HepG2 (cell line): Measurements from ENCODE around the gene HSF2BP.
"Not testable (repeated sequence)": the region's sequence is repeated elsewhere in the genome, so short reads cannot be mapped to it uniquely, and the experiment has no call there.

Source experiments
- ATF3 ChIP-seq: sonication (generic); formaldehyde crosslinking; IDR thresholded peaks from 2 replicates; pipeline ENCODE4 v1.4.0; 2020; ENCODE audit warnings: missing genetic modification reagents
- CHD2 ChIP-seq: IDR thresholded peaks from 2 replicates; pipeline ENCODE4 v1.6.1; 2011; ENCODE audit warnings: low read depth, low read length, improper control_type of control experiment
- EZH2 ChIP-seq: conservative IDR thresholded peaks from 2 replicates; pipeline ENCODE4 v1.6.1; 2012; ENCODE audit warnings: mild to moderate bottlenecking, low read depth, low read length, moderate library complexity
- MXD1 ChIP-seq: sonication (generic); formaldehyde crosslinking; IDR thresholded peaks from 2 replicates; pipeline ENCODE4 v1.4.0; 2020; ENCODE audit warnings: mild to moderate bottlenecking, missing genetic modification reagents
- REST ChIP-seq, 2 experiments: IDR thresholded peaks; 2 replicates each; pipeline ENCODE4 v1.6.1; 2011 to 2012; ENCODE audit warnings: low read length in 2 of 2, borderline replicate concordance in 1 of 2, low read depth in 1 of 2, mild to moderate bottlenecking in 1 of 2, moderate library complexity in 1 of 2
- SNAPC5 ChIP-seq: sonication (generic); formaldehyde crosslinking; IDR thresholded peaks from 2 replicates; pipeline ENCODE4 v1.8.1; 2023; ENCODE audit warnings: mild to moderate bottlenecking, missing genetic modification reagents, borderline replicate concordance
- SNRNP70 ChIP-seq: fragments of 200-400 bp; formaldehyde crosslinking; IDR thresholded peaks from 2 replicates; pipeline ENCODE4 v1.6.1; 2017; ENCODE audit warnings: mild to moderate bottlenecking, low read depth, low read length, moderate library complexity
- SRF ChIP-seq: IDR thresholded peaks from 2 replicates; pipeline ENCODE4 v1.6.1; 2011; ENCODE audit warnings: mild to moderate bottlenecking, low read depth, low read length, moderate library complexity
- ZNF431 ChIP-seq: sonication (generic); formaldehyde crosslinking; IDR thresholded peaks from 2 replicates; pipeline ENCODE4 v1.9.0; 2022; ENCODE audit warnings: missing genetic modification reagents, low read depth, mild to moderate bottlenecking, borderline replicate concordance
- ZNF580 ChIP-seq: IDR thresholded peaks from 2 replicates; pipeline ENCODE4 v1.6.1; 2016; ENCODE audit warnings: low read depth, borderline replicate concordance
- ZNF780A ChIP-seq: sonication (generic); formaldehyde crosslinking; IDR thresholded peaks from 2 replicates; pipeline ENCODE4 v1.8.0; 2022; ENCODE audit warnings: mild to moderate bottlenecking, missing genetic modification reagents, moderate library complexity
- TF ChIP-seq, protein P1 (sequence below): sonication (generic); formaldehyde crosslinking; IDR thresholded peaks from 2 replicates; pipeline ENCODE4 v1.5.0; 2020; ENCODE audit warnings: mild to moderate bottlenecking, missing genetic modification reagents, moderate library complexity

GRCh38 chr21:43651926-43652325, 7.4 kb downstream of the HSF2BP start:
- not testable (repeated sequence) for TF ChIP-seq SNAPC5 (CRISPR knock-in tag); EZH2; ZNF431 (CRISPR knock-in tag); ZNF780A (CRISPR knock-in tag); MXD1 (CRISPR knock-in tag); ZNF580 (CRISPR knock-in tag); SNRNP70; ATF3 (CRISPR knock-in tag); SRF; CHD2; REST (IDR thresholded peaks at IDR 0.05; ENCODE audit: borderline replicate concordance in 1 of 2, low read depth in 1 of 2, low read length in 2 of 2)
- TF ChIP-seq, protein P1, sequence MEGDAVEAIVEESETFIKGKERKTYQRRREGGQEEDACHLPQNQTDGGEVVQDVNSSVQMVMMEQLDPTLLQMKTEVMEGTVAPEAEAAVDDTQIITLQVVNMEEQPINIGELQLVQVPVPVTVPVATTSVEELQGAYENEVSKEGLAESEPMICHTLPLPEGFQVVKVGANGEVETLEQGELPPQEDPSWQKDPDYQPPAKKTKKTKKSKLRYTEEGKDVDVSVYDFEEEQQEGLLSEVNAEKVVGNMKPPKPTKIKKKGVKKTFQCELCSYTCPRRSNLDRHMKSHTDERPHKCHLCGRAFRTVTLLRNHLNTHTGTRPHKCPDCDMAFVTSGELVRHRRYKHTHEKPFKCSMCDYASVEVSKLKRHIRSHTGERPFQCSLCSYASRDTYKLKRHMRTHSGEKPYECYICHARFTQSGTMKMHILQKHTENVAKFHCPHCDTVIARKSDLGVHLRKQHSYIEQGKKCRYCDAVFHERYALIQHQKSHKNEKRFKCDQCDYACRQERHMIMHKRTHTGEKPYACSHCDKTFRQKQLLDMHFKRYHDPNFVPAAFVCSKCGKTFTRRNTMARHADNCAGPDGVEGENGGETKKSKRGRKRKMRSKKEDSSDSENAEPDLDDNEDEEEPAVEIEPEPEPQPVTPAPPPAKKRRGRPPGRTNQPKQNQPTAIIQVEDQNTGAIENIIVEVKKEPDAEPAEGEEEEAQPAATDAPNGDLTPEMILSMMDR (CRISPR knock-in tag) = not testable (repeated sequence)
